ENCODE data around the gene FAM117B. TPM values are rescaled to one million over a fixed set of nuclear protein-coding genes. Genes with fewer than 3 reads are reported as not detected.

FAM117B gene
- total and polyA plus RNA-seq, 2 of the 8 experiments (the other 6 are each of a cell fraction or from before 2014, with no cell fraction given), result 3.9 to 22.6 TPM

GRCh38 chr2:202681688-202682205 lies 47.0 kb downstream of the FAM117B start:
- H4K20me1 ChIP-seq (replicated peaks in 1 of 2; ENCODE audit: control insufficient read depth in 1 of 2, insufficient read depth in 2 of 2, low read length in 2 of 2), result peaks cover 4 to 7% of the 10 kb centered on the region in 2 experiments
- no peak overlapping the region for H4K5ac ChIP-seq (ENCODE audit: insufficient read length, low read depth, low read length)
- no peak overlapping the region for H2BK12ac ChIP-seq (ENCODE audit: low read depth, low read length)
- H3K4me3 ChIP-seq (ENCODE audit: extremely low read depth in 1 of 4, insufficient read depth in 2 of 4, low read depth in 3 of 4, low read length in 4 of 4), result no peak overlapping the region; a peak in 2 of 8 replicates
- no peak overlapping the region for H4K91ac ChIP-seq (replicated peaks; ENCODE audit: insufficient read length, low read length)
- no peak overlapping the region for H2BK20ac ChIP-seq (ENCODE audit: low read length)
- peak overlapping the region; percentile 24; a peak in 2 of 4 replicates for H3K4me2 ChIP-seq (ENCODE audit: insufficient read depth in 1 of 2, low read depth in 2 of 2, low read length in 2 of 2)
- H3K4ac ChIP-seq (replicated peaks; ENCODE audit: insufficient read length, low read depth, low read length), result no peak overlapping the region
- no peak overlapping the region for H3K18ac ChIP-seq (ENCODE audit: extremely low read depth, low read length)
- ChIA-PET POLR2A (ENCODE audit: partially characterized antibody) (no interaction called here), CTCF (ENCODE audit: partially characterized antibody) (no interaction called here)
- H3K14ac ChIP-seq (ENCODE audit: insufficient read length), result no peak overlapping the region
- no peak overlapping the region for H3K23ac ChIP-seq (ENCODE audit: insufficient read length)
- no peaks in the 10 kb centered on the region for H3K27me3 ChIP-seq (replicated peaks in 1 of 4; ENCODE audit: control insufficient read depth in 3 of 4, extremely low read depth in 1 of 4, insufficient read depth in 3 of 4, low read length in 3 of 4)
- H3K9ac ChIP-seq (replicated peaks in 1 of 4; ENCODE audit: extremely low read depth in 1 of 4, low read depth in 3 of 4, low read length in 3 of 4), result no peak overlapping the region
- whole genome bisulfite sequencing, 2 experiments (ENCODE audit: extremely low coverage in 1 of 2, insufficient coverage in 1 of 2, insufficient read length in 1 of 2, insufficient replicate concordance in 2 of 2, low coverage in 1 of 2, low lambda C conversion rate in 2 of 2, missing lambda C conversion rate in 1 of 2), result 69% methylated on average over 9 of the region's 9 CpGs; no CpG with 5 or more reads in 1 of the 2 experiments
- H3K36me3 ChIP-seq (ENCODE audit: control insufficient read depth in 2 of 4, insufficient read depth in 4 of 4, low read length in 3 of 4), result no peaks in the 10 kb centered on the region
- H3K27ac ChIP-seq (ENCODE audit: low read depth, low read length), result no peak overlapping the region
- FAIRE-seq (no peak), DNase-seq (ENCODE audit: low read depth in 1 of 2, low spot score in 2 of 2) (no peak)
- H3K23me2 ChIP-seq (ENCODE audit: low read depth, low read length), result no peaks in the 10 kb centered on the region
- no peak overlapping the region for H3K56ac ChIP-seq (replicated peaks; ENCODE audit: insufficient read length, low read depth, low read length)
- H3K9me3 ChIP-seq (ENCODE audit: insufficient read depth in 2 of 2, low read depth in 1 of 2, low read length in 1 of 2), result no peaks in the 10 kb centered on the region
- no peak overlapping the region for H2BK15ac ChIP-seq (ENCODE audit: low read length)
- H3K4me1 ChIP-seq (replicated peaks in 1 of 4; ENCODE audit: control insufficient read depth in 3 of 4, insufficient read depth in 4 of 4, low read length in 3 of 4), result peaks cover 0 to 4% (median 2%) of the 10 kb centered on the region in 4 experiments; a peak in 3 of 7 replicates
- H2AFZ ChIP-seq (ENCODE audit: low read length), result no peak overlapping the region
- peaks cover 0 to 46% of the 10 kb centered on the region in 2 experiments; a peak in 2 of 4 replicates for H3K79me2 ChIP-seq (ENCODE audit: control insufficient read depth in 1 of 2, insufficient read depth in 2 of 2, low read length in 2 of 2)
- H4K8ac ChIP-seq (ENCODE audit: extremely low read depth, insufficient read depth, low read length), result no peak overlapping the region
- H2BK5ac ChIP-seq (ENCODE audit: low read depth, low read length), result no peak overlapping the region
- TF ChIP-seq CEBPB (IDR thresholded peaks at IDR 0.05; ENCODE audit: low read depth, low read length), result no peak
- no peak overlapping the region for H2BK120ac ChIP-seq (replicated peaks; ENCODE audit: low read depth, low read length)
- no peaks in the 10 kb centered on the region; the same call in 1 of the 2 replicates for H3K79me1 ChIP-seq (ENCODE audit: low read depth, low read length)
- H2AK5ac ChIP-seq (ENCODE audit: low read depth, low read length), result no peak overlapping the region

Measured in H1 (cell line).